Measurements from ENCODE around the gene OR2H2.

- TF ChIP-seq CTCF (IDR thresholded peaks at IDR 0.05) (no peak), POLR2A (IDR thresholded peaks at IDR 0.05) (no peak), POLR2AphosphoS5 (IDR thresholded peaks at IDR 0.05) (no peak)
Observed at GRCh38 chr6:29537714-29538403, 47.1 kb upstream of the OR2H2 start.
